GM18508 (cell line): ENCODE data around the gene ALKBH3.

Experiments used
- ATAC-seq: cut with Tn5 transposase; IDR thresholded peaks from one replicate; pipeline ENCODE4 v1.9.1; 2021; ENCODE audit warnings: moderate number of reproducible peaks; ENCODE audit not compliant: insufficient read depth, unreplicated experiment

Gene ALKBH3

GRCh38 chr11:43880640-43881159 is at the start of gene ALKBH3:
ALKBH3 (plus strand) TSS chr11:43880831; CDS start chr11:43882653, 1,822 bp downstream.
- ATAC-seq, result peak; percentile 91

DNA sequence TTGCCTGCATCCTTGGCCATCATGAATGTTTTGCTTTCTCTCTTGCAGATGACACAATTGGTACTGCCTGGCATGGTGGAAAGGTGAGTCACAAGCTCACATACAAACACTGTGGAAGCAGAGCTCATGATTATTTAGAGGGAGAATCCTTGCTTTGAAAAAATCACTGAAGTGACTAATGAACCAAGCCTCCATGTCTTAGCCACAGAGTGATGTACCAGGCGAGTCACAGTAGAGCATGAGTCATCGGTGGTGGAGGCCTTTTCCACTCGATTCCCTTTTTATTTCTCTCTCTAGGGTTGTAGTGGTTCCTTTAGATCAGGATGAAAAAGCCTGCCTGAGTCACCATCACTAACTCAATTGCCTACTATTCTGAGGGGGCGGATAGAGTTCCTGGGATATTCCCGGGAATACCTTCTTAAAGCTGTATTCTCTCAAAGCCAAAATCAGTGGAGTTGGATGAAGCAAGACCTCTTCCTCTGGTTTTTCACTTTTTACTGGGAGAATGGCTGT is 49.6 kb upstream of the ALKBH3 start:
- ATAC-seq, result no peak

- ATAC-seq, result no peak
These were observed 48.1 kb upstream of the ALKBH3 start for GRCh38 chr11:43832536-43832935.

DNA sequence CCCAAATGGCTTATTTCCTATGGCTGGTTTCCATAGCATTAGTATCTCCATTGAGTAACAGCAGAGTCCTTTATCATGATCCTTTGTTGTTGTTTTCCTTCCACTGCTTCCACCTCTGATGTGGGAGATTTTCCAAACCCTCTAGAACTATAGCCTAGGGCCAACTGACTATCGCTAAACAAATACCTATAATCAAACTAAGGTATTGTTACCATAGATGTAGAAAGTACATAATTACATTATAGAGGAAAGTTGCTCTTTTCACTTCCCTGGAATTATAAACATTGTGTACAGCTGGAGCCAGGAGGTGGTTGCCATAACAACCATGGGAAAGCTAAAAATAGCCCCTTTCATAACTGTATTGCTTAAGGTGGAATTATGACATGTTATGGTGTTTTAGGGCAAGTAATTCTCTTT is 47.0 kb upstream of the ALKBH3 start:
- ATAC-seq, result no peak

DNA sequence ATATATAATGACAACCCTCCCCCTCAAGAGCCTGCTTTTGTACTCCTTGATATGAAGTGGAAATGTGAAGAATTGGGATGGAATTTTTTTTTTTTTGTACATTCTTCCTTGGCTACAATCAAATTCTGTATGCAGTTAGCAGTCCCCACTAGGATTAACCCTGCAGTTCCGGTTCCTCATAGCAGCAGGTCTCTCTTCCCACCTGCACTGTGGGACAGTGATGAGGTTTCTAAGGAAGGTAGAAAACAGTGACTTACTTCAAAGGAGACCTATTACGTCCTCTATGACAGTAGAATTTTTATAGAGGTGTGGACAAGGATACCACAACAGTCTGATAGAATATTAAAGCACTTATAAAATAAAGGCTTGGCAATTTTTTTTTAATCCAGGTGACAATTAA is 46.3 kb upstream of the ALKBH3 start:
- no peak for ATAC-seq

DNA sequence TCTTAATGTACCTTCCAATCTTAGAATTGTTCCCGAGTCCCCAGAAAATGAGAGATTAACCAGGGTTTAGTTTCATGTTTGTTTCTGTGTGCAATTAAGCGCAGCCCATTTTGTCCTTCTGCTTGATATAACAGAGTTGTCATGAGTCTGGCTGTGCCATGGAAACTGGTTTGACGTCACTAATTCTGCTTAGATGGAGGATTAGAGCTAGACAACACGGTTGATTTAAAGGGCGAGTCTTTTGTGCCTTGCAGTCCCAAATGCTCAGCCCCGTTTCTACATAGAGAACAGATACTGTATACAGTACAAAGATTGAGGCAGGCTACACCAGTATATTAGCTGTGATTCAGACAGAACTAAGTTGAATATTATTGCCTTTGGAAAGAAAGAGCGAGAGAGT is 45.5 kb upstream of the ALKBH3 start:
- no peak for ATAC-seq

DNA sequence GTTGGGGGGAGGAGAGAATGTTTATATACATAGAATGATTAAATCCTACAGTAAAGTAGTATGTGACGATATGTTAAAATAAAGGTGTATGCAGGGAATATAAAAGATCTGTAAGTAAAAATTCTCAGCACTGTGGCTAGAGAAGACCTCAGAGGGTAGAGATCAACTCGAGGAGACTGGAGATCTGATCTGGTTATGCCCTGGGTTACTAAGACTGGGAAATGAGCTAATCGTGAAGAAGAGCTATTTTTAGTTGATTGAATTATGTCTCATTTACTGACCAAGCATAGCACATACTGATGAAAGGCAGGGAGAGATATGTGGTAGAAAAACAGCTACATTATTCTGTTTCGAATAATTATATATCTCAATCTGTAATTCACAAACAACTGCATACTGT is 42.8 kb upstream of the ALKBH3 start:
- no peak for ATAC-seq

DNA sequence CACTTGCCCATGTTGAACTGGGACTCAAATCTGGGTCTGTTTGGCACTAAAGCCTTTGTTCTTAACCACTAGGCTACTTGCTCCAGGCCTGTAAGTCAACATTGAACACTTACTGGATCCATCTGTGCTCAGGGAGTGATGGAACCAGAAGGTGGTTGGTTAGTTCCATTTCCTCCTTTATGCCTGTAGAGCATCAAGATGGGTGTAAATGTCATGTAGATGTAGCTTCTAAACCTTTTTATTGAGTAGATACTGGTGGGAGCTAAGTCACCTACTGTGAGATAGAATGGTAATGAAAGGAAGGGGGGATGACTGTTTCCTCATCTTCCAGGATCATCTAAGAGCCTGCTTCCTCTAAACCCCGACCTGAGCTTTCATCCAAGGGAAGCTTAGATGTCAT is 38.6 kb upstream of the ALKBH3 start:
- no peak for ATAC-seq

GRCh38 chr11:43845816-43846215 is 34.8 kb upstream of the ALKBH3 start:
- ATAC-seq, result no peak

DNA sequence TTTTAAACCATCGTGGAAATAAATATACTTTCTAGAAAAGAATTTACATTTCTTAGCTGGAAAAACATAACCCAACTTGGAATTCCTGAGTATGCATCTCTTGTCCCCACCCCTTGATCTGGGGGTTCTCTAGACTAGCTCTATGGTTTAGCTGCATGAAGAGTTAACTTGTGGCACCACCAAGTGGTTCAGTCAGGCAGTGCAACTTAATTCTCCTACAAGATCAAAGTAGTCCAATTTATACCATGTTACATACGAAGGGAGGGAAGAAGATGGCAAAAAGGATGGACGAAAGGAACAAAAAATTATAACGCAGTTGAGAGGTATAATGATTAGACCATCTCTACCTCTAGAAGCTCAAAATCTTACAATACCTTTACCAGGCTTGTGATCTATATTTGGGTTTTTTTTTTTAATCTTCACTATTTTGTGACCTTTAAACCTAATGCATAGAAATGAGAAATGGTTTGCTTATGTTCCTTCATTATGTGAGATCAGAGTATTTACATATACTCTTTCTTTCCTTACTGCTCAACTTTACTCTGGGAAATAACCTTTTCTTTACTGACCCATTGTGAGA is 28.5 kb upstream of the ALKBH3 start:
- ATAC-seq, result peak; percentile 59

GRCh38 chr11:43853781-43854180 is 26.9 kb upstream of the ALKBH3 start:
- ATAC-seq, result no peak

DNA sequence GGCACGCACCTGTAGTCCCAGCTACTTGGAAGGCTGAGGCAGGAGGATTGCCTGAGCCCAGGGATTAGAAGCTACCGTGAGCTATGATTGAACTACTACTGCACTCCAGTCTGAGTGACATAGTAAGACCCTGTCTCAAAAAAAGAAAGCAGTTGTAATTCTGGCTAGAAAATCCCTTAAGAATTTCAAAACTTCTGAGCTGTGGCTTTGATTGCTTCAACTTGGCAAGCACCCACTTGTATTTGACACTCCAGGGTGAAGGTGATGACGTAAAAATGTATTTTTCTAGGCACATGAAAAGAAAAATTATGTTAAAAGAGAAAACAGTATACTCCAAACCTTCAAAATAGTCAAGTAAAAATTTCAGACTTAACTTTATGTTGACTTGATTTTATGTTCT is 23.6 kb upstream of the ALKBH3 start:
- ATAC-seq, result no peak

DNA sequence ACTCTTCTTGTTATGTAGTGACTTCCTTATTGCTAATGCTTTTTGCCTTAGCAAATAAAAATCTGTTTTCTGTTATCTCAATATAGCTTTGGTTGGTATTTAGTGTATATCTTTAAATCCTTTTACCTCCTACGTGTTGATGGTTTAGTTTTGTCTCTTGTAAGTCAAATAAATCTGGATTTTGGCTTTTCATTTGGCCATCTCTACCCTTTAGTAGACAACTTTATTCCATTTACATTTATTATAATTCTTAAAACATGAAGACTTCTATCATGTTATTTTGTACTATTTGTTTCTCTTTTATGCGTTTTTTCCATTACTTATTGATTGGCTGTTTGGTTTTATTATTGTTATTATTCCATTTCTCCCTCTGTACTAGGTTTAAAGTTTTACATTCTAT is 19.5 kb upstream of the ALKBH3 start:
- no peak for ATAC-seq

DNA sequence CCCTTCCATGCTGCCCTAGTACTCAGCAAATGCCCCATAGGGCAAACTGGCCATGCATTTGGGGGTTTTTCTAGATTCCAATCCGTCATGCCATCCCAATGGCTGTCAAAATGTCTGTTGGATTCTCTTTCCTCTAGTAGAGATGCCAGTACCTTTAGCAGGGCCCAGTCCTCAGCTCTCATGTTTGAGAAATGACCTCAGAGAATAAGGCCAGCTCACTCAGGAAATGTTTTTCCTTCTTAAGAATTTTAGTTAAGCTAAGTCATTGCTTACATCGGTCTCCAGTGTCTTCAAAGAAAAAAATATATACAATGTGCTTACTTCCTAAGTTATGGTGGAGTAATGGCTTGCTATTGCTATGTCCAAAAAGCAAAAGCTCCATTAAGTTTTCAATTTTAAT is 14.1 kb upstream of the ALKBH3 start:
- ATAC-seq, result no peak

DNA sequence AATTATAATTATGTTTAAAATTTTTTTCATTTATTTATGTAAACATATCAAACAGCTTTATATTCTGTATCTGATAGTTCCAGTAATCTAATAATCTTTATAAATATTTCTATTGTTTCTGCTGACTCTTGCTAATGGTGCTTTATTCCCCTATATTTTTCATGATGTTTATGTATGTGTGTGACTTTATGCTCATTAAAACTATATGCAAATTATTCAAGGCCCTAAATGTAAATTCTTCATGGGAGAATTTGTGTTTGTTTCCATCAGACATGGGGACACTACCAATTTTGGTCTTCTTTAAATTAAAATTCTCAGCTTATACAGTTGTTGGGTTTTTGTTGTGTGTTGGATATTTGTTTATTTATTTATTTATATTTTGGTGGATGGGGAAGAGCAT is 13.7 kb upstream of the ALKBH3 start:
- ATAC-seq, result no peak

GRCh38 chr11:43868852-43869567 is 11.6 kb upstream of the ALKBH3 start:
- peak; percentile 100 for ATAC-seq

GRCh38 chr11:43871051-43871450 is 9.6 kb upstream of the ALKBH3 start:
- no peak for ATAC-seq

GRCh38 chr11:43872995-43873394 is 7.6 kb upstream of the ALKBH3 start:
- no peak for ATAC-seq

DNA sequence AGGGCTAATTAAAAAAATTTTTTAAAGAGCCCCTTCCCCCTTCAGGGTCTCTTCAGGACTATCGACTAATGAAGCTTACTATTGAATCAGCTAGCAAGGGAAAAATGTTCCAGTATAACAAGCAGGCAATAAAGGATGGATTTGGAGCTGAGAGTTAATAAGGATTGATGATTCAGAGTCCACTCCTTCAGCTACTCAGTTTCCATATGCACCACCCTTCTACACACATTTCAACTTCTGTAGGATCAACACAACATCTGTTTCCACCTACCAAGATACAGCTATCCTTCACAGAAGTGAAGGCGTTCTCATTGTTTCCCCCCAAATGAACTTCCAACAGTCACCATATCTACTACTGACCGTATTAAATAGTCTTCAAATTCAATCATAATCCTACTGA is 6.6 kb upstream of the ALKBH3 start:
- no peak for ATAC-seq

- peak; percentile 61 for ATAC-seq
These were observed 5.9 kb upstream of the ALKBH3 start for GRCh38 chr11:43874738-43875137.

DNA sequence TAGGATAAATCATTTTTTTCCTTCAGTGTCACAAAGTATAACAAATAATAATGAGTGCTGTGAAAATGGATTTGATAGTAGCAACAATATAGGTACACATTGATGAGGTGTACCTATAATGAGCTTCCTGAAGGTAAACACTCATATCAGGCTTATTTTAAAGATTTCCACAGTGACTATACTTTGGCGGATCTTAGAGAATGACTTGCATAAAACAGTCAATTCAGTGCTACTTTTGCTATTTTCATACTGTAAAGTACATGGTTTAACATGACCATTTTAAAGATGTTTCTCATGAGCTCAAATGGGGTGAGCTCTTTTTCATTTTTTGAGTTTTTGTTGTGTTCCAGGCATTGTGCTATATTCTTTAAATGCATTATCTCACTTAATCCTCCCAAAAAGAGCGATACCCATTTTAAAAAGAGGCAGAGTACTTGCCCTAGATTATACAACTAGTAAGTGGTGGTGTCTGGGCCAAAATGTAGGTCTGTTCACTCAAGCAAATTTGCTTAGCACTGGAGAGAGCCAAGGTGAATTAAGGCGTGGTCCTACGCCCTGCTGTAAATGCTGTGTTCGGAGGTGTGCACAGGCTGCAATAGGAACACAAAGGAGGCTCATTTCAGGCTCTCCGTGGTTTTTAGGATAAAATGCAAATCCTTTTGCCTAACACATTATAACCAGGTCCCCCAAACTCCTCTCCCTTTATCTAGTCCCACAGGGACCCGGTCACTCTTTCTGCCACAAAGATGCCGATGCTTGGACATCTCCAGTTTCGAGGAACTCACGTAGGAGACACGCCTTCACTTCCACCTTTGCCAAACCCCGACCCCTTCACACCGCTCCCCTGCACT is 617 bp upstream of the ALKBH3 start:
- ATAC-seq, result no peak
